H1 (cell line): ENCODE results near the gene DCLK1. TPM values are rescaled to one million over a fixed set of nuclear protein-coding genes. Genes with fewer than 3 reads are reported as not detected.

Source experiments
- CTCF ChIA-PET: fragments of 300-600 bp; sonication (Branson Sonifier 250); formaldehyde crosslinking; loops from one replicate; lab custom pipeline; 2021; ENCODE audit not compliant: partially characterized antibody; lab: Charles Lee
- POLR2A ChIA-PET: fragments of 300-600 bp; sonication (Branson Sonifier 250); formaldehyde crosslinking; loops from one replicate; lab custom pipeline; 2021; ENCODE audit warnings: inconsistent platforms; ENCODE audit not compliant: partially characterized antibody; lab: Charles Lee
- DNase-seq, 2 experiments: peaks; one replicate each; pipeline versions ENCODE4 v3.0.0 to v3.0.0-alpha.2; 2010 to 2022; ENCODE audit warnings: low spot score in 2 of 2, low read depth in 1 of 2, mixed read lengths in 1 of 2
- FAIRE-seq: peaks from 2 replicates; lab custom pipeline; 2011; peaks lifted over from hg19 to GRCh38; lab: Jason Lieb, UNC
- H2AFZ ChIP-seq: 2 replicates; pipeline ENCODE4 v1.8.1; 2012; ENCODE audit warnings: low read length, inconsistent platforms
- H2AK5ac ChIP-seq: 2 replicates; pipeline ENCODE4 v1.6.1; 2013; ENCODE audit warnings: low read depth, low read length
- H2BK120ac ChIP-seq: replicated peaks from 2 replicates; pipeline ENCODE3; 2013; ENCODE audit warnings: low read depth, low read length, inconsistent platforms
- H2BK12ac ChIP-seq: 2 replicates; pipeline ENCODE4 v1.6.1; 2013; ENCODE audit warnings: low read depth, low read length
- H2BK15ac ChIP-seq: 2 replicates; pipeline ENCODE4 v1.6.1; 2013; ENCODE audit warnings: low read length
- H2BK20ac ChIP-seq: 2 replicates; pipeline ENCODE4 v1.6.1; 2013; ENCODE audit warnings: low read length
- H2BK5ac ChIP-seq: 2 replicates; pipeline ENCODE4 v1.6.1; 2013; ENCODE audit warnings: low read depth, low read length
- H3K14ac ChIP-seq: 2 replicates; pipeline ENCODE4 v1.6.1; 2013; ENCODE audit warnings: inconsistent platforms; ENCODE audit not compliant: insufficient read length
- H3K18ac ChIP-seq: 2 replicates; pipeline ENCODE4 v1.6.1; 2013; ENCODE audit warnings: low read length; ENCODE audit errors: extremely low read depth
- H3K23ac ChIP-seq: 2 replicates; pipeline ENCODE4 v1.6.1; 2013; ENCODE audit warnings: inconsistent platforms; ENCODE audit not compliant: insufficient read length
- H3K23me2 ChIP-seq: 2 replicates; pipeline ENCODE4 v1.6.1; 2013; ENCODE audit warnings: low read depth, low read length
- H3K27ac ChIP-seq: 2 replicates; pipeline ENCODE4 v1.6.1; 2011; ENCODE audit warnings: low read depth, low read length, inconsistent platforms
- H3K27me3 ChIP-seq, 4 experiments: replicated peaks in 1 of 4; 1 replicate in 1 of 4; 2 replicates in 3 of 4; pipeline versions ENCODE4 v1.6.1 to v1.8.1; 2011 to 2013; ENCODE audit warnings: low read length in 3 of 4, mild to moderate bottlenecking in 3 of 4, inconsistent platforms in 2 of 4, mixed read lengths in 2 of 4, moderate library complexity in 1 of 4; ENCODE audit not compliant: control insufficient read depth in 3 of 4, insufficient read depth in 3 of 4; ENCODE audit errors: extremely low read depth in 1 of 4
- H3K36me3 ChIP-seq, 4 experiments: 2 replicates each; pipeline versions ENCODE4 v1.6.1 to v1.8.1; 2011 to 2013; ENCODE audit warnings: mild to moderate bottlenecking in 4 of 4, low read length in 3 of 4, moderate library complexity in 2 of 4, control low read depth in 1 of 4, inconsistent platforms in 1 of 4; ENCODE audit not compliant: insufficient read depth in 4 of 4, control insufficient read depth in 2 of 4
- H3K4ac ChIP-seq: replicated peaks from 2 replicates; pipeline ENCODE3; 2013; ENCODE audit warnings: low read length, low read depth, mixed read lengths, inconsistent platforms; ENCODE audit not compliant: insufficient read length
- H3K4me1 ChIP-seq, 4 experiments: replicated peaks in 1 of 4; 1 replicate in 1 of 4; 2 replicates in 3 of 4; pipeline versions ENCODE4 v1.6.1 to v1.8.1; 2011 to 2013; ENCODE audit warnings: low read length in 3 of 4, inconsistent platforms in 2 of 4, mixed read lengths in 1 of 4; ENCODE audit not compliant: insufficient read depth in 4 of 4, control insufficient read depth in 3 of 4
- H3K4me2 ChIP-seq, 2 experiments: 2 replicates each; pipeline versions ENCODE4 v1.6.1 to v1.8.1; 2011 to 2013; ENCODE audit warnings: low read depth in 2 of 2, low read length in 2 of 2, control low read depth in 1 of 2, inconsistent platforms in 1 of 2, mild to moderate bottlenecking in 1 of 2; ENCODE audit not compliant: insufficient read depth in 1 of 2
- H3K4me3 ChIP-seq, 4 experiments: fragments of 200-600, 300-600 bp in 1 of 4; sonication (generic), shearing (Covaris generic), sonication (Bioruptor Twin) in 1 of 4; 2 replicates each; pipeline versions ENCODE4 v1.5.1 to v1.8.1; 2011 to 2016; ENCODE audit warnings: low read length in 4 of 4, low read depth in 3 of 4, control low read depth in 2 of 4, inconsistent platforms in 2 of 4, mild to moderate bottlenecking in 2 of 4, mixed read lengths in 1 of 4, moderate library complexity in 1 of 4; ENCODE audit not compliant: insufficient read depth in 2 of 4; ENCODE audit errors: extremely low read depth in 1 of 4
- H3K56ac ChIP-seq: replicated peaks from 2 replicates; pipeline ENCODE3; 2013; ENCODE audit warnings: low read depth, mild to moderate bottlenecking, mixed read lengths, low read length, inconsistent platforms; ENCODE audit not compliant: insufficient read length
- H3K79me1 ChIP-seq: 2 replicates; pipeline ENCODE4 v1.6.1; 2013; ENCODE audit warnings: low read depth, low read length, control low read depth
- H3K79me2 ChIP-seq, 2 experiments: 2 replicates each; pipeline versions ENCODE4 v1.6.1 to v1.8.1; 2012 to 2013; ENCODE audit warnings: low read length in 2 of 2, mild to moderate bottlenecking in 2 of 2, inconsistent platforms in 1 of 2; ENCODE audit not compliant: insufficient read depth in 2 of 2, control insufficient read depth in 1 of 2
- H3K9ac ChIP-seq, 4 experiments: replicated peaks in 1 of 4; 1 replicate in 1 of 4; 2 replicates in 3 of 4; pipeline versions ENCODE4 v1.6.1 to v1.8.1; 2011 to 2013; ENCODE audit warnings: low read depth in 3 of 4, low read length in 3 of 4, control low read depth in 2 of 4, mild to moderate bottlenecking in 2 of 4, moderate library complexity in 2 of 4, inconsistent platforms in 1 of 4; ENCODE audit errors: extremely low read depth in 1 of 4
- H3K9me3 ChIP-seq, 2 experiments: 2 replicates each; pipeline versions ENCODE4 v1.6.1 to v1.8.1; 2012 to 2013; ENCODE audit warnings: mild to moderate bottlenecking in 2 of 2, moderate library complexity in 2 of 2, control low read depth in 1 of 2, inconsistent platforms in 1 of 2, low read depth in 1 of 2, low read length in 1 of 2, mixed read lengths in 1 of 2; ENCODE audit not compliant: insufficient read depth in 2 of 2
- H4K20me1 ChIP-seq, 2 experiments: replicated peaks in 1 of 2; 2 replicates each; pipeline versions ENCODE3 to v1.8.1; 2011 to 2013; ENCODE audit warnings: inconsistent platforms in 2 of 2, low read length in 2 of 2, mild to moderate bottlenecking in 1 of 2; ENCODE audit not compliant: insufficient read depth in 2 of 2, control insufficient read depth in 1 of 2
- H4K5ac ChIP-seq: 2 replicates; pipeline ENCODE4 v1.6.1; 2013; ENCODE audit warnings: low read length, low read depth, mixed read lengths, inconsistent platforms; ENCODE audit not compliant: insufficient read length
- H4K8ac ChIP-seq: 2 replicates; pipeline ENCODE4 v1.8.0; 2013; ENCODE audit warnings: mild to moderate bottlenecking, moderate library complexity, low read length, inconsistent platforms; ENCODE audit not compliant: insufficient read depth; ENCODE audit errors: extremely low read depth
- H4K91ac ChIP-seq: replicated peaks from 2 replicates; pipeline ENCODE3; 2013; ENCODE audit warnings: low read length, mixed read lengths, inconsistent platforms; ENCODE audit not compliant: insufficient read length
- ASH2L ChIP-seq: fragments of 200-600, 300-600 bp; sonication (generic); IDR thresholded peaks from one replicate; pipeline ENCODE4 v1.7.1; 2017; ENCODE audit warnings: low read length
- CHD1 ChIP-seq: IDR thresholded peaks from 2 replicates; pipeline ENCODE4 v1.6.1; 2012; ENCODE audit warnings: low read depth, low read length, improper control_type of control experiment
- JUN ChIP-seq: IDR thresholded peaks from 2 replicates; pipeline ENCODE4 v1.6.1; 2011; ENCODE audit warnings: low read depth, mild to moderate bottlenecking, improper control_type of control experiment, low read length
- KDM1A ChIP-seq: fragments of 200-600, 300-600 bp; sonication (generic); IDR thresholded peaks from 2 replicates; pipeline ENCODE4 v1.7.1; 2016; ENCODE audit warnings: mild to moderate bottlenecking, low read length, borderline replicate concordance
- MAFK ChIP-seq: IDR thresholded peaks from 2 replicates; pipeline ENCODE4 v1.6.1; 2012; ENCODE audit warnings: low read depth, mild to moderate bottlenecking, improper control_type of control experiment, low read length
- MAX ChIP-seq: IDR thresholded peaks from 2 replicates; pipeline ENCODE4 v1.6.1; 2012; ENCODE audit warnings: inconsistent platforms
- RAD21 ChIP-seq, 2 experiments: IDR thresholded peaks in 1 of 2; conservative IDR thresholded peaks in 1 of 2; 2 replicates each; pipeline ENCODE4 v1.6.1; 2011; ENCODE audit warnings: low read depth in 2 of 2, low read length in 2 of 2, improper control_type of control experiment in 1 of 2, inconsistent platforms in 1 of 2, mild to moderate bottlenecking in 1 of 2, moderate library complexity in 1 of 2
- RBBP5 ChIP-seq: IDR thresholded peaks from 2 replicates; pipeline ENCODE4 v1.7.1; 2012; ENCODE audit warnings: low read depth, mild to moderate bottlenecking, inconsistent platforms, low read length, moderate library complexity, borderline replicate concordance
- RNF2 ChIP-seq: fragments of 200-900, 300-1000 bp; sonication (generic); IDR thresholded peaks from 2 replicates; pipeline ENCODE4 v1.7.1; 2016; ENCODE audit warnings: borderline replicate concordance, low read depth, mild to moderate bottlenecking, antibody characterized with exemption, low read length; ENCODE audit not compliant: poor library complexity, severe bottlenecking; ENCODE audit errors: missing control alignments
- SIX5 ChIP-seq: IDR thresholded peaks from 2 replicates; pipeline ENCODE4 v1.6.1; 2011; ENCODE audit warnings: mild to moderate bottlenecking, low read depth, low read length
- TAF1 ChIP-seq: IDR thresholded peaks from 2 replicates; pipeline ENCODE4 v1.6.1; 2011; ENCODE audit warnings: mild to moderate bottlenecking, low read depth, low read length
- WGBS, 2 experiments: shearing (Covaris generic) in 1 of 2; methylation state at CpG; one replicate each; pipeline versions ENCODE4 v1.1.6 to v1.1.7; 2013 to 2015; ENCODE audit warnings: low lambda C conversion rate in 2 of 2, mixed read lengths in 2 of 2, inconsistent platforms in 1 of 2, low coverage in 1 of 2, missing lambda C conversion rate in 1 of 2; ENCODE audit not compliant: insufficient replicate concordance in 2 of 2, insufficient coverage in 1 of 2, insufficient read length in 1 of 2; ENCODE audit errors: extremely low coverage in 1 of 2, missing lambda C conversion rate in 1 of 2; 5-methylcytosine and 5-hydroxymethylcytosine counted together
- polyA plus RNA-seq, 7 experiments: library from polyadenylated mRNA; depleted of rRNA in 3 of 7; stranded (reverse) in 5 of 7; unstranded in 2 of 7; fragments of >200 nt in 5 of 7; fragments of 200-250 nt in 2 of 7; gene quantifications; 1 replicate in 5 of 7; 2 replicates in 1 of 7; 4 replicates in 1 of 7; pipeline versions ENCODE4 v1.2.1 to v1.2.3, GENCODE V29; 2011 to 2013; ENCODE audit warnings: missing spikeins in 2 of 7, mixed read lengths in 2 of 7
- total RNA-seq: library from RNA; stranded (reverse); fragmentation: NEBNext Ultra II Directional; extraction: Animal tissue kit (Norgen Biotek cat#: 25700); gene quantifications from 2 replicates; pipeline ENCODE4 v1.2.1, GENCODE V29; 2021

Gene DCLK1
- total and polyA plus RNA-seq, 2 of the 8 experiments (the other 6 are each of a cell fraction or from before 2014, with no cell fraction given): 22.8 to 41.0 TPM

GRCh38 chr13:35814605-35815011 lies 316.6 kb downstream of the DCLK1 start:
- H3K18ac ChIP-seq: no peak overlapping the region
- 92% methylated on average over 1 of the region's 1 CpG; no CpG with 5 or more reads in 1 of the 2 experiments for WGBS, 2 experiments
- H2BK5ac ChIP-seq: no peak overlapping the region
- H4K5ac ChIP-seq: no peak overlapping the region
- no peak overlapping the region for H3K4me2 ChIP-seq
- H3K9me3 ChIP-seq: no peaks in the 10 kb centered on the region
- H3K23ac ChIP-seq: no peak overlapping the region
- no peak overlapping the region for H4K8ac ChIP-seq
- POLR2A ChIA-PET: no interaction called here
- no peak overlapping the region for H2BK12ac ChIP-seq
- no peak overlapping the region for H2AK5ac ChIP-seq
- H2AFZ ChIP-seq: no peak overlapping the region
- no peak for FAIRE-seq
- no peaks in the 10 kb centered on the region for H3K4me1 ChIP-seq
- no peaks in the 10 kb centered on the region for H3K27me3 ChIP-seq
- no peak overlapping the region for H2BK15ac ChIP-seq
- H3K23me2 ChIP-seq: no peaks in the 10 kb centered on the region
- no peaks in the 10 kb centered on the region for H4K20me1 ChIP-seq
- H3K36me3 ChIP-seq: no peaks in the 10 kb centered on the region; a peak in 2 of 8 replicates
- H3K79me2 ChIP-seq: no peaks in the 10 kb centered on the region
- H3K79me1 ChIP-seq: no peaks in the 10 kb centered on the region
- no peak overlapping the region for H3K14ac ChIP-seq
- H3K4me3 ChIP-seq: no peak overlapping the region
- H2BK20ac ChIP-seq: no peak overlapping the region
- no peak overlapping the region for H2BK120ac ChIP-seq
- H3K56ac ChIP-seq: no peak overlapping the region
- TF ChIP-seq ASH2L (no peak), RNF2 (no peak), MAX (no peak), RBBP5 (no peak), SIX5 (no peak), KDM1A (no peak), RAD21 (IDR thresholded peaks at IDR 0.05 in 1 of 2, conservative IDR thresholded peaks at IDR 0.05 in 1 of 2; ENCODE audit: low read depth in 2 of 2, low read length in 2 of 2) (no peak), TAF1 (no peak), CHD1 (no peak), JUN (no peak), MAFK (no peak)
- no peak overlapping the region for H3K9ac ChIP-seq
- no peak overlapping the region for H4K91ac ChIP-seq
- H3K4ac ChIP-seq: no peak overlapping the region
- CTCF ChIA-PET: interaction anchor here (1.3 kb wide), 1 partner anchor 9 kb away, joined by 4 read pairs; no protein-coding TSS in a partner anchor
- H3K27ac ChIP-seq: no peak overlapping the region
- no peak for DNase-seq
